Measurements from ENCODE around the gene WFDC12.

DNA sequence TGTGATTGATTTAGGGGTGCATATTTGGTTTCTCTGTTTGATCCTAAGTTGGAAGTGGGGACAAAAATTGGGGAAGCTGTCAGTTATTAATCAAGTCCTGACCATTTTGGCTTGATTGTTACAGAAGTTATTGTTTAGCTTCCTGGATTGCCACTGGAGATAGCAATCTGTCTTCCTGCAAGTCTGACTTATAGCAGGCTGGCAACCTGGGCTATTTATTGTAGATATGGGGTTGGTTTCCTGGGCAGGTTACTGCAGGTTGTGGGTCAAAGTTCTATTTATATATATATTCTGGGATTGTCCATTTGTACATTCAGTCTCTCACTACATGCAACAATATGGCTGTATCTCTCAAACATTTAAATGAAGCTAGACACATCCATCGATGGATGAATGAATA is 41.1 kb downstream of the WFDC12 start:
- no peak for TF ChIP-seq SUZ12 (IDR thresholded peaks at IDR 0.05; ENCODE audit: extremely low read depth, insufficient read depth, insufficient read length)
- no peak for TF ChIP-seq YY1 (IDR thresholded peaks at IDR 0.05; ENCODE audit: insufficient read depth, insufficient read length)
- TF ChIP-seq ZNF274 (IDR thresholded peaks at IDR 0.05; ENCODE audit: low read depth, low read length): no peak

Data from NT2/D1 (cell line).